MV-4-11 (cell line): ENCODE measurements around the gene NAV2.
A peak's percentile ranks its signal among the peaks of the same experiment; 100 is the strongest.

Experiments
- DNase-seq: peaks from one replicate; lab custom pipeline; 2025; lab: John Stamatoyannopoulos, UW

Gene NAV2

GRCh38 chr11:19687392-19687791 is 25.2 kb upstream of the NAV2 start:
- no peak for DNase-seq

- no peak for DNase-seq
These were observed 23.2 kb upstream of the NAV2 start for GRCh38 chr11:19689281-19690000.

- no peak for DNase-seq
These were observed 21.8 kb upstream of the NAV2 start for GRCh38 chr11:19690885-19691284.

GRCh38 chr11:19691815-19692500 is 20.7 kb upstream of the NAV2 start:
- DNase-seq = no peak

- DNase-seq = no peak
These were observed 19.5 kb upstream of the NAV2 start for GRCh38 chr11:19693146-19693545.

DNA sequence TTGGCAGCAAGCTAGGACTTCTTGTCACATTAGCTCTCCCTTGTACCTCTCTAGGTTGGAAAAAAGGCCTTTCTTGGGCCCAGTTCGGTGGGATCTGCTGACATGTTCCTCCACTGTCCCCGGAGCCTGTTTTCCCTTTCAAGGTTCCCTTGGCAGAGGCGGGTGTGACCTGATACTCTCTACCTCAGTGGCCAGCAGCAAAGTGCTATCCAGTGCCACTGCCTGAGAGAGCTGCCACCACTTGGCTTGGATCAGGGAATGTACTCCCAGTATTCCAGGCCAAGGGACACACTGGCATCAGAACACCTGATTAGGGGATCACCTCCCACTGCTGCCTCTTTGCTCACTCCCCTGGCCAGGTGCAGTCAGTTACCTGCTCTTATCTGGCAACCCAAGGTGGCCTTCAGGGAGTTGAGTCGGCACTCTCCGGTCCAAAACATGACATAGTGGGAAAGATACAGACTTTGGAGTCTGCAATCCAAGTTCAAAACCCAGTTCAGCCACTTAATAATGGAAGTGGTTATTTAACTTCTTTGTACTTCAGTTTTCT is 17.8 kb upstream of the NAV2 start:
- no peak for DNase-seq

GRCh38 chr11:19696073-19696472 is 16.6 kb upstream of the NAV2 start:
- DNase-seq = no peak

DNA sequence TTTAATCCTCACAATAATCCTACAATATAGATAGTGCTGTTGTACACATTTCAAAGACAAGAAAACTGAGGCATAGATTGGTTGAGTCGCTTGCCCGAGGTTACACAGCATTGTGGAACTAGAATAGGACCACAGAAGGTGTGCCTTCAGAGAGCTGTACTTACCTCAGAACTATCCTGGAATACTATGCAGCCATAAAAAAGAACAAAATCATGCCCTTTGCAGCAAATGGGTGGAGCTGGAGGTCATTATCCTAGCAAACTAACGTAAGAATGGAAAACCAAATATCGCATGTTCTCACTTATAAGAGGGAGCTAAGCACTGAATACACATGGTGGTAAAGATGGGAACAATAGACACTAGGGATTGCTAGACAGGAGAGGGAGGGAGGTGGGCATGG is 15.7 kb upstream of the NAV2 start:
- DNase-seq = no peak

DNA sequence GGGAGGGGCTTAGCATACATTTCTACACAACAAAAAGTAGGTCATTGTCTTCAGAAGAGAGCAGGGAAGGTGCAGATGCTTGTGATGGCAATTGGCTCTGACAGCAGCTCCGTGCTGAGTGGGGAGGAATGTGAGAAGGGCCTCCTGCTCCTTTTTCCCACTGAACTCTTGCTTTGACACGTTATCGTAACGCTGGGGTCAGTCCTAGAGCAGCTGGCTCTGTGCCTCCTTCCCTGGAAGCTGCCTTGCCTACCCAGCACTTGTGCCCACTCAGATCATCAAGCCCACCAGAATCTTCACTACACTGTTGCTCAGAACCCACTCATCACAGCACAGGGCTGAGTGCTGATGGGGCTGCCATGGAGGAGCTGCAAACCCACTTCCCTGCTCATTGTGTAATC is 14.9 kb upstream of the NAV2 start:
- no peak for DNase-seq

GRCh38 chr11:19698493-19699292 is 13.9 kb upstream of the NAV2 start:
- no peak for DNase-seq

- DNase-seq = no peak
These were observed 11.2 kb upstream of the NAV2 start for GRCh38 chr11:19701421-19701820.

DNA sequence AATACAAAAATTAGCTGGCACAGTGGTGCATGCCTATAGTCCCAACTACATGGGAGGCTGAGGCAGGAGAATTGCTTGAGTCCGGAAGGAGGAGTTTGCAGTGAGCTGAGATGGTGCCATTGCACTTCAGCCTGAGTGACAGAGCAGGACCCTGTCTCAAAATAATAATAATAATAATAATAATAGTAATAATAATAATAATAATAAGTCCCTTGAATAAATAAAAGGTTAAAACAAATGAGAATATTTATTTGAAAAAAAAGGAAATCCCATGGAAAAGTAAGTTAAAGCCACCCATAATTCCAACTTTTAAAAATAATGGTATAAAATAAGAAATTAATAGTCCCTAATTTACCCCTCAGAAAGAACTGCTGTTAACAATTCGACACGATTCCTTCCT is 10.0 kb upstream of the NAV2 start:
- no peak for DNase-seq

DNA sequence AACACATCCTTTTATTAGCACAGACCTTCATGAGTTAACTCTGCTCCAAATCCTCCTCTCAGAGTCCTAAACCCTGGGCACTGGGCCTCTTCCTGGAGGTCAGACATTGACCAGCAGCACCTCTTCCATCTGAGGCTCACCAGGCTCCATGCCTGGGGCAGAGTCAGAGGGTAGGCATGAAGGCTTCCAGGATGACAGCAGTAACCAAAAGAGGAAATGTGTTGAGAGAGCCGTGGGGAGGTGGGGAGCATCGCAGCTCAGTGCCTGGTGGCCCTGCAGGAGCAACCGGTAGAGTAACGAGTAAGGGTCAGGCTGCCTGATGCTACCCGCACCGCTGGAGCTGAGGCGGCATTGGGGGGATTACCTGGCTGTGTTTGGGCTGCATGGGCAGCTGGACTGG is 9.4 kb upstream of the NAV2 start:
- peak; percentile 2 for DNase-seq

- DNase-seq = no peak
These were observed 8.4 kb upstream of the NAV2 start for GRCh38 chr11:19704213-19704612.

GRCh38 chr11:19705936-19706335 is 6.7 kb upstream of the NAV2 start:
- no peak for DNase-seq

DNA sequence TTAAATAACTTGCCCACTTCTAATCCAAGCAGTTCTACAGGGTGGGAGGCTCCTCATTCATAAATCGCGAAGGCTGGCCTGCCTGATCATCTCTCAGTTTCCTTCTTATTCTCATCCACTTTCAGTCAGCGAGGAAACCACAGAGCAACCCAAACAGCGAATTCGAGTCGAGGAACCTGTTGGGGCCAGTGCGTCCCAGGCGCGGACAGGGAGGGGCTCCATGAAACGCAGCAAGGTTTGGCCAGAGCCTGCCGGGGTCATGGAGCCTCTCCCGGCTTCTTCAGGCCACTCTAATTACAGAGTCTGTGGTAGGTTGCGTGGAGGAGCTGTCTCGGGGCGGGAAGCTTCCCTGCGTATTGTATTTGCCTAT is 741 bp upstream of the NAV2 start:
- DNase-seq = peak; percentile 34

DNA sequence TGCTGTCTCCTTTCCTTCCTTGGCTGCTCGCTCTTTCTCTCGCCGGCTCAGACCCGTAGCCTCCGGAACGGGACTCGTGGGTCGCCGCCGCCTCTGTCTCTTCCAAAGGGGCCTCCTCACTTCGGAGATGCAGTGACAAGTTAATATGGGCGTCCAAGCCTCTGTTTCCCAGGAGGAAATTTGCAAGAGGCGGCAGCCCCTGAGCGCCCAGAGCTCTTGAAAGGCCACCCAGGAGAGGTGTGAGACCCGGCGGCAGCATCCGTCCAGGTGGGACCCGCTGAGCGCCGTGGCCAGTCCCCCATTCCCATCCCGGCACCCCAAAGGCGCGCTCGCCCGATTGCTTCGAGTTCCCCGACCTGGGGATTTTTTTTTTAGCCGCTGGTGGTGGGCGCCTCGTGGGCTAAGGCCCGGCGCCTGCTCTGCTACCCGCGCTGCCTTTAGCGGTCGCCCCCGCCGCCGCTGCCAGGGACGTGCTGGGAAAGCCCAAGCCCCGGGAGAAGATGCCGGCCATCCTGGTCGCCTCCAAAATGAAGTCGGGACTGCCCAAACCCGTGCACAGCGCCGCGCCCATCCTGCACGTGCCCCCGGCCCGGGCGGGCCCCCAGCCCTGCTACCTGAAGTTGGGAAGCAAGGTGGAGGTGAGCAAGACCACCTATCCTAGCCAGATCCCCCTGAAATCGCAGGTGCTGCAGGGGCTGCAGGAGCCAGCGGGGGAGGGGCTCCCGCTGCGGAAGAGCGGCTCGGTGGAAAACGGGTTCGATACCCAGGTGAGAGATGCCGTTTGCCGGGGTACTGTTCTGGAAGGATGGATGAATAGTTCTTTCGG is 772 bp downstream of the NAV2 start:
- DNase-seq = no peak

DNA sequence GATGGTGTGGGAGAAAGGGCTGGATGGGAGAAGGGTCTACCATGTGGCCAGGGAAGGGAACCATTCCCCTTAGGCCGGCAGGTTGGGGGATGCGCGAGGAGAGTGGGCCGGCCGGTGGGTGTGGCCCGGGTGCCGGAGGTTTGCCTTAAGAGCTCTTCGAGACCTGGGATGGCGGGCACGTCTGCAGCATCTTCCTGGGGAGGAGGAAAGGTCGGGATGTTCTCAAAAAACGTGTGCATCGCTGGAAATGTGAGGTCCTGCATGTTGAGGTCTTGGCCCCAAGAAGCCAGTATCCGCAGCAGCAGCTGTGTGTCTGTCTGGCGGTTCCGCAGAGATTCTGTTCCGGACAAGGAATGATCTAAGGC is 1.4 kb downstream of the NAV2 start:
- no peak for DNase-seq

- no peak for DNase-seq
These were observed 2.0 kb downstream of the NAV2 start for GRCh38 chr11:19714387-19715363.

DNA sequence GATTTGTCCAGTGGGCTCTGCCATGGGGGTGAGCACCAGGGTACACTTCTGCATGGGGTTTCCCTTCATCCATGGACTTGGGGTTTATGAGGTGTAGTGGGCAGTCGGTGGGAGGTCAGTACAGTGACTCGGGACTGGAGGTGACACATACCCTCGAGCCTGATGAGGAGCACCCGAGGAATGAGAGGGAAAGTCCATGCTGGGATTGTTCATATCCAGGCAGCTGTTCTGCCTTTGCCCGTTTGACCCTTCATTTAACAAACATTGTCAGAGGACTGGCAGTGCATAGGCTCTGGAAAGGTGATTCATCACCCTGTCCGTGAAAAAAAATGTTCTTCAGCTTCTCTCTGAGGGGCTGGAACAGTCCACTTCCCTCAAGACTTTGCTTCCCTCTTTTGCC is 2.7 kb downstream of the NAV2 start:
- no peak for DNase-seq

DNA sequence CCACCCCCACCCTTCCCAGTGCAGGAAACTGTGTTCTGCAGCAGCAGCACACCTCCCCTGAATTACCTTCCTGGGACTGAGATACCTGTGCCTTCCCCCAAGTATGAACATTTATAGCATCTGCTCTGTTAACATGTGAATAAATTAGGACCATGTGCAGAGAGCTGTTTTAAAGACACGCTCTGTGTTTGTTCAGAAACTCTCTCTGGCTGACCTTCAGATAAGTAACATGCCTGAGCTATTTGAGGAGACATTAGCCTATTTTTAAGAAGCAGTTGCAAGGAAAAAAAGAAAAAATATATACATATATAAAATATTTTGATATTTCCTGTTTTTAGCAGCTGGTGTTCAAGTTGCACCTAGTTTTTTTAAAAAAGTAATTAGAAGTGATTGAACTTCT is 5.4 kb downstream of the NAV2 start:
- no peak for DNase-seq
